ENCODE data around the gene SIGLEC5.

DNA sequence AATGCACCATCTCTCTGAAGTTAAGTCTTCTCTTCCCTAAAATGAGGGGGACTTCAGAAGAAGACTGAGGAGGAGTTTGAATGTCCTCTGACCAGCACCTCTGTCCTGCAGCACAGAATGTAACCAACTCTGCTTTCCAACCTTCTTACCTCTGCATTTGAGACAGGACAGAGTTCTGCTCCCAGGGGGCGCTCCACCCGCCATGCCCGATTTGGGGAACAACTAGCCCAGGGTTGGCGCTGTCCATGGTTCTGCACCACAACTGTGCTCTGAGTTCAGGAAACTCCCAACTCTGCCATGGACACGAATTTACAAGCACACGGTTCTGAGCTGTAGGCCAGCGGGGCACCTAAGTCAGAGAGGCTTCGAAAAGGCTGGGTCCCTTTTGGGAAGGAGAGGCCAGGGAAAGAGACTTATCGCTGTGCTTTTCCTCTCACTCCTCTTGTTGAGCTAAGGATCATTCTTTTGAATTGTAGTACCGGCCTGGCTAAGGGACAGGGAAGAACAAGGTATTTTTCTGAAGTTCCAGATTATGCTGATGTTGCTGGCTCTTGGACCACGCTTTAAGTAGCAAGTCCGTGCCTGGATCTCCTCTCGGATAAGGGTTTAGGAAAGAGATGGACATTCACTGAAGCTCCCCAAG is 22.2 kb downstream of the SIGLEC5 start:
- TF ChIP-seq CTCF (conservative IDR thresholded peaks at IDR 0.05; ENCODE audit: low read depth in 2 of 2) (peak; percentile 88 to 96), POLR2AphosphoS5 (IDR thresholded peaks at IDR 0.05; ENCODE audit: low read depth) (no peak), CREB1 (CRISPR knock-in tag; IDR thresholded peaks at IDR 0.05; ENCODE audit: low read depth) (no peak), EZH2 (IDR thresholded peaks at IDR 0.05; ENCODE audit: low read depth, unreplicated experiment) (no peak), ETS1 (IDR thresholded peaks at IDR 0.05) (no peak), JUNB (IDR thresholded peaks at IDR 0.05; ENCODE audit: unreplicated experiment) (no peak)
- TF ChIP-seq, protein P1, sequence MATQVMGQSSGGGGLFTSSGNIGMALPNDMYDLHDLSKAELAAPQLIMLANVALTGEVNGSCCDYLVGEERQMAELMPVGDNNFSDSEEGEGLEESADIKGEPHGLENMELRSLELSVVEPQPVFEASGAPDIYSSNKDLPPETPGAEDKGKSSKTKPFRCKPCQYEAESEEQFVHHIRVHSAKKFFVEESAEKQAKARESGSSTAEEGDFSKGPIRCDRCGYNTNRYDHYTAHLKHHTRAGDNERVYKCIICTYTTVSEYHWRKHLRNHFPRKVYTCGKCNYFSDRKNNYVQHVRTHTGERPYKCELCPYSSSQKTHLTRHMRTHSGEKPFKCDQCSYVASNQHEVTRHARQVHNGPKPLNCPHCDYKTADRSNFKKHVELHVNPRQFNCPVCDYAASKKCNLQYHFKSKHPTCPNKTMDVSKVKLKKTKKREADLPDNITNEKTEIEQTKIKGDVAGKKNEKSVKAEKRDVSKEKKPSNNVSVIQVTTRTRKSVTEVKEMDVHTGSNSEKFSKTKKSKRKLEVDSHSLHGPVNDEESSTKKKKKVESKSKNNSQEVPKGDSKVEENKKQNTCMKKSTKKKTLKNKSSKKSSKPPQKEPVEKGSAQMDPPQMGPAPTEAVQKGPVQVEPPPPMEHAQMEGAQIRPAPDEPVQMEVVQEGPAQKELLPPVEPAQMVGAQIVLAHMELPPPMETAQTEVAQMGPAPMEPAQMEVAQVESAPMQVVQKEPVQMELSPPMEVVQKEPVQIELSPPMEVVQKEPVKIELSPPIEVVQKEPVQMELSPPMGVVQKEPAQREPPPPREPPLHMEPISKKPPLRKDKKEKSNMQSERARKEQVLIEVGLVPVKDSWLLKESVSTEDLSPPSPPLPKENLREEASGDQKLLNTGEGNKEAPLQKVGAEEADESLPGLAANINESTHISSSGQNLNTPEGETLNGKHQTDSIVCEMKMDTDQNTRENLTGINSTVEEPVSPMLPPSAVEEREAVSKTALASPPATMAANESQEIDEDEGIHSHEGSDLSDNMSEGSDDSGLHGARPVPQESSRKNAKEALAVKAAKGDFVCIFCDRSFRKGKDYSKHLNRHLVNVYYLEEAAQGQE (IDR thresholded peaks at IDR 0.05; ENCODE audit: unreplicated experiment) = peak; percentile 98
